Stimulated activated CD4-positive, alpha-beta T cell treated with anti-CD3 and anti-CD28 coated beads, Interleukin-15, amount 100 ng/mL, for 1 hour (primary cell): ENCODE results near the gene HNRNPA2B1.
"Not testable (repeated sequence)": the region's sequence is repeated elsewhere in the genome, so short reads cannot be mapped to it uniquely, and the experiment has no call there.

ENCODE experiments used
- DNase-seq, 2 donors: peaks; one replicate each; pipeline ENCODE4 v3.0.0-alpha.2; 2020; ENCODE audit warnings: low read depth in 1 of 2, low spot score in 1 of 2

HNRNPA2B1 gene

GRCh38 chr7:26166684-26167266, 33.8 kb downstream of the HNRNPA2B1 start:
- no peak for DNase-seq

GRCh38 chr7:26165950-26166683, 34.4 kb downstream of the HNRNPA2B1 start:
- DNase-seq: no peak

- DNase-seq: not testable (repeated sequence)
These were observed 36.7 kb downstream of the HNRNPA2B1 start for GRCh38 chr7:26163804-26164203.

DNA sequence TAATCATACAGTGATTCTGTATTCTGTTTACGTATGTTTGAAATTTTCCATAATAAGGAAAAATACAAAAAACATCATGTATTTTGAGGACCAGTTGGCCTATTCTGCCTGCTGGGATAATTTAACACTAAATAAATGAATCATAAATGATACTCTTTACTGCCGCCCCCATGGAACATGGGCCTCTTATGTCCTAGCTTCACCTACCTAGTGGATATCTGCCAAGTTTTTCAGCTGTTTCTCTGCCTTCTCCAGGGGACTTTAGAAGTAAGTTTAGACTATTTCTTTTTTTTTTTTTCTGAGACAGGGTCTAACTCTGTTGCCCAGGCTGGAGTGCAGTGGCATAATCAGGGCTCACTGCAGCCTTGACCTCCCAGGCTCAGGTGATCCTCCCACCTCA, 38.1 kb downstream of the HNRNPA2B1 start:
- DNase-seq: no peak

DNA sequence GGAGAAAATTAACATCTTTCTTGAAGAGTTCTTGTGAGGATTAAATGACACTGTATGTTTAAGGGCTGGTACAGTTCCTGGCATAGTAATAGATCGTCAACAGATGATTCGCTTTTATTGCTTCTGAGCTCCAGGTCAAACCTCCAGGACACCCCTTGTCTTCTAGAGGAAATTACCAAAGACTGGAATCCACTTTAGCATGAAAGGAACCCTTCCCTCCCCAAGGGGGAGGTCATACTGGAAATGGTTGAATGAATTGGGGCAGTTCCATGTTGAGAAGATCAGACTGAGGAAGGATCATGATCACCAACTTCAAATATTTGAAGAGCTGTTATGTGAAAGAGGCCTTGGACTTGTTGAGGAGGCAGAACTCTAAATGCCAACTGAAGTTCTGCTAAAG, 39.6 kb downstream of the HNRNPA2B1 start:
- DNase-seq: no peak

DNA sequence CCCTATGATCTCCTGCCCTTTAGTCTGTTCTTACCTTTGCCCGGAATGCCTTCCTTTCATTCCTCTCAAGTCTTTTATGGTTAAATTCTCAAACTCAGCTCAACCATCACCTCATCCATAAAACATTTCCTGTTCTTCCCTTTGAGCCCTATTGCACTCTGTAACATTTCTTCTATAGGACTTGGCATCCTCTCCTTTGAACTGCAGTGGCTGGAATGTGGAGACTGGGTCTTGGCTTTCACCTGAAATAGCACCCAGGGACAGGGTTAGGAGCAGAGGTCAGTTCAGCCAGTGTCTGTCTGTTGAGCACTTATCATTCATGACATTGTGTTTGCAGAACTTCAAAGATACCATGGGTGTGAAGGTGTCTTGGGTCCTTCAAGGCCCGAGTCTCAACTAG, 41.3 kb downstream of the HNRNPA2B1 start:
- DNase-seq: no peak

GRCh38 chr7:26157520-26158105, 42.9 kb downstream of the HNRNPA2B1 start:
- DNase-seq: no peak

GRCh38 chr7:26156451-26157420, 43.8 kb downstream of the HNRNPA2B1 start:
- no peak for DNase-seq

DNA sequence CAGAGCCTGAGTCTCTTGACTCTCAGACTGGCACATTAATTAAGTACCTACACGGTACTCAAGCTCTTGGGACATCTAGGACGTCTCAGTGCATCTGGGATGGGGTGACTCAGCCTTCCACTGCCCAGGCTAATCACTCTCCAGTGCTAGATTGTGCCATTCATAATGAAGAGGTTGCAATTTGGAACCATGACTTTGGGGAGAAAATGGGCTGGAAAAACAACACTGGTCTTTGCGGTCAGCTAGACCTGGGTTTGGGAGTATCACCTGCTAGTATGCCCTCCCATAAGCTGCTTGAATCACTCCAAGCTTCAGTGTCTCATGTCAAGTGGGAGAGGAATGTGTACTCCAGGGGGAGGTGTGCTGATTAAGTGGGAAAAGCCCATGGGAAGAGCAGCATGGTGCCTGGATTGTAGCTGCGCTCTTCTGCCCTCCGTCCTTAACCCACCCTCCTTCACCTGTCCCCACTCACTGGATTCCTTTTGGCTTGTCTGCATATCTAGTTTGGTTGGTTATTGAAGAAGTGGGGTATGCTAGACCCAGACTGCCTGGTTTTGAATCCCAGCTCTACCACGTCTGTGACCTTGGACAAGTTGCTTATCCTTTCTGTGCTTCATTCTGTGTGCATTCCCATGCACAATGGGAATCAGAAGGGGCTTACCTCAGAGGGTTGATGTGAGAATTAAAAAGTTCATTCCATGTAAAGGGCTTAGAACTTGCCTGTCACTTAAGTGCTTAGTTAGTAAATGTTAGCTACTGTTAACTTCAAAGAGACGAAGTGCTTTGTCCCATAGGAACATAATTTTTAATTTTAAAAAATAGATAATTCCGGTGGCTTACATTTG, 44.8 kb downstream of the HNRNPA2B1 start:
- no peak for DNase-seq

DNA sequence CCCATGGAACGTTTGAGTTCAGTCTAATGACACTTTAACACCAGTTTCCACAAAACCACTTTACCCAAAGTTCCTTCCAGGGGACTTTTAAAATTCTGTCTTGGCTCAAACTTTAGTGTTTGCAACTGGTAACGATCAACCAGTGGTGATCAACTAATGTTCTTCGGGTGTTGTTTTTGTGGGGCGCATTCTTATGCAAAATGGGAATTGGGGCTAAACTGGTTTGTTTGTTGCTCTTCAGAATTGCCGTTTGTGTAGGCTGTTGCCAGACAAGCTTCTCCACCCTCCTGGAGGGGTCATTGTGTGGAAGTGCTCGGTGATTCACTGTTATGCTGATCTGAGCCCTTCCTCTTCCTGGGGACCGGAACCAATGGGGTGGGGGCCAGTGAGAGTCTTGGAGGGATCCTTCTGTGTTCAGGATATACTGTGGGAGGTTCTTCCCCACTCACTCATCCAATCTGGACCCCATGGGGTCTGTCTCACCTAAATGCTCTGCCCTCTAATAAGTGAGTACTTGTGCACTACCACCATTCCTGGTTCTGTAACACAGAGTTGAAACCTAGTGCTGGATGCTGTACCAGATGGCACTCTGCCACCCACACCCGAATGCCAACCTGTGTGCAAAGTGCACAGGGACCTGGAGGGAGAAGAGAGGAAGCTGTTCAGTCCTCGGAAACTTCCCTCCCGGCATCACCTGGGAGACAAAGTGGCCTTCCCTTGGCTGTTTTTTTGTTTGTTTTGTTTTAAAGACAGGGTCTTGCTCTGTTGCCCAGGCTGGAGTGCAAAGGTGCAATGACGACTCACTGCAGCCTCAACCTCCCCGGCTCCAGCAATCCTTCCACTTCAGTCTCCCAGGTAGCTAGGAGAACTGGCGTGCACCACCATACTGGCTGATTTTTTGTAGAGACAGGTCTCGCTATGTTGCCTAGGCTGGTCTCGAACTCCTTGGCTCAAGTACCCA, 46.4 kb downstream of the HNRNPA2B1 start:
- DNase-seq: no peak

DNA sequence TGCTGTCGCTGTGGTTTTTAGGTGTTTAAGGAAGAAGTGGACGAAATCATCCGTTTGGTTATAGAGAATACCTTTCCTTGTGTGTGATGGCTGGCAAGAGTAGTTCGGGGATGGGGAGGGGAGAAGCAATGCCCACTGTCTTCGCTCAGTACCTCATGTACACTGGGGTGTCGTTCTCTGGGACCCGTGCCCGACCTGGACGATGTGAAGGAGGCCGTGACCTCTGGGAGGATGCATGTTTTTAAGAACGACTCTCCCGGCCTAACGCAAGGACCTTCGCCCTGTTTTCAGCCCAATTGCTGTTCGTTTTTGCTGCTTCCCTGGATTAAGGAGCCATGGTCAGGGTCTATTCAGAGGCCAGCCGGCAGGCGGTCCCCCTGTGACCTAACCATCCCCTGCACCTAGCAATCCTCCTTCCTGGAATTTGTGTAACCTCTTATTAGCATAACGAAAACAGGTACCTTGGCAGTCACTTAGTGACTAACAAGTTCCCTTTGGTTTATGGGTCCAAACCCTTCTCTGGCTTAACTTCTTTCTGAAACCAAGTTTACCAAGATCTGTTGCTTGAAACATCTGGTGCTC, 47.2 kb downstream of the HNRNPA2B1 start:
- DNase-seq: no peak

- DNase-seq: peak in 1 of 2 donors; percentile 21
These were observed 47.7 kb downstream of the HNRNPA2B1 start for GRCh38 chr7:26152782-26153240.

DNA sequence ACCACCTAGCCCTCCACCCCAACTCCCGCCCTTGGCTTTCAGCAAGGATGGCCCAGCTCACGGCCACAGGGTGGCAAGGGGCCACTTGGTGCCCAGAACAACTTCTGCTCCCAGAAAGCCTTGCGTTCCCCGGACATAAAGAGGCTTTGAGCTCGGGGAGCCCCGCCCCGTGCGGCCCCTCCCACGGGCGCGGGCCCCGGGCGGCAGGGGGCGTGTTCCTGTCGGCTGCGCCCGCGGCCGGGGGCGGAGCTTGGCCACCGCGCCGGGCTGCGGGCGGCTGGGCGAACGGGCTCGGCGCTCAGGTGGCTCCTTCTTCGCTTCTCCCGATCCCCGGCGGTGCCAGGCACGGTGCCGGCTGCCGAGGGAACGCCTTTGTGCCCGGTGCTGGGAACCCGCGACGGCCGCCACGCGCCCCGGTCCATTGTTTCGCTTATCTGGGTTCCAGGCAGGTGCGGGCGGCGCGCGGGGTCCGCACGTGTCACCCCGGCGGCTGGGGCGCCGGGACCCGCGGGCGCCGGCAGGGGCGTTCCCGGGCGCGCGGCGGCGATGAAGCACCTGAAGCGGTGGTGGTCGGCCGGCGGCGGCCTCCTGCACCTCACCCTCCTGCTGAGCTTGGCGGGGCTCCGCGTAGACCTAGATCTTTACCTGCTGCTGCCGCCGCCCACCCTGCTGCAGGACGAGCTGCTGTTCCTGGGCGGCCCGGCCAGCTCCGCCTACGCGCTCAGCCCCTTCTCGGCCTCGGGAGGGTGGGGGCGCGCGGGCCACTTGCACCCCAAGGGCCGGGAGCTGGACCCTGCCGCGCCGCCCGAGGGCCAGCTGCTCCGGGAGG, 48.4 kb downstream of the HNRNPA2B1 start, which contains the start of gene NFE2L3:
Gene NFE2L3, plus strand, starts transcription at position 246 of the 829 bp plus-strand sequence. Its CDS starts 301 bp downstream, at position 547.
- DNase-seq: peak; percentile 71 to 78

DNA sequence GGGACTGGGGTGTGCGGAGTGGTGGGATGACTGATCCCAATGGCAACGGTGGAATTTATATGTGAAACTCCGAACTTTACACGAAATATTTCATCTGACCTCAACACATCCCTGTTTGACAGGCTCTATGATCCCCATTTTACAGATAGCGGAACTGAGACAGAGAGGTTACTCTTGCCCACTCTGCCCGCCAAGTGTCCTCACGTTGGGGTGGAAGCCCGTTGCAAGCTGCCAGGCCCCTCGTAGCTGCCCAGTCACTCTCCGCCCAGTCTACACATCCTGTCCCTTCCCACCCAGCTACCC, 48.9 kb downstream of the HNRNPA2B1 start:
- no peak for DNase-seq

DNA sequence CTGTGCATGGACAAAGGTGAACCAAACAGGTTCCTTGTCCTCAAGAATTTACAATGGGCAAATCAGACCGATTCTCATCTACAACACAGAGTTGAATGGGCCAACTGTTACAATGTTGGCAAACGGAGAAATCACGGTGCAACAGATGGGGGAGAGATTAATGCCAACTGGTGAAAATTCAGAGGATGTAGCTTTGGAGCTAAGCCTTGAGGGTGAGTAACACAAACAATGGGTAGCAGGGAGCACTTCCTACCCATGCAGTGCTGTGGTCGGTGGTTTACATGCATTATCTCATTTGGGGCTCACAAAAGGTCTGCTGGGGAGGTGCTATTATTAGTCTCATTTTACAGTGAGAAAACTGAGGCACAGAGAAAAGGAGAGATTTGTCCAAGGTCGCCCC, 49.5 kb downstream of the HNRNPA2B1 start:
- DNase-seq: no peak

GRCh38 chr7:26149391-26149977, 51.1 kb downstream of the HNRNPA2B1 start:
- DNase-seq: no peak

- DNase-seq: not testable (repeated sequence)
These were observed 52.2 kb downstream of the HNRNPA2B1 start for GRCh38 chr7:26148307-26148700.
